Measurements from ENCODE around the gene ARID3C. TPM values are rescaled to one million over a fixed set of nuclear protein-coding genes. Genes with fewer than 3 reads are reported as not detected.
A peak's percentile ranks its signal among the peaks of the same experiment; 100 is the strongest.

The ARID3C gene
- total RNA-seq, 2 experiments from 2014 or later = 0.38 to 1.9 TPM

GRCh38 chr9:34652602-34653000, 23.7 kb upstream of the ARID3C start:
- H3K79me2 ChIP-seq (ENCODE audit: insufficient read depth, low read depth, low read length) = peaks cover 5% of the 10 kb centered on the region; the same call in 1 of the 2 replicates
- H3K4me3 ChIP-seq (ENCODE audit: low read depth, low read length, poor library complexity, severe bottlenecking) = no peak overlapping the region
- peaks cover 10% of the 10 kb centered on the region for H3K4me1 ChIP-seq (ENCODE audit: insufficient read depth, low read length, poor library complexity, severe bottlenecking)
- no peak overlapping the region for H3K4me2 ChIP-seq (ENCODE audit: low read length)
- H2AFZ ChIP-seq (ENCODE audit: low read length) = no peak overlapping the region
- H3K36me3 ChIP-seq (ENCODE audit: insufficient read depth, low read length) = peaks cover 23% of the 10 kb centered on the region
- POLR2A ChIA-PET = no interaction called here
- no peak for TF ChIP-seq CTCF (conservative IDR thresholded peaks at IDR 0.05; ENCODE audit: low read length)
- no peak for TF ChIP-seq EZH2phosphoT487 (IDR thresholded peaks at IDR 0.05; ENCODE audit: borderline replicate concordance, low read depth, low read length)
- no TSS peak for BruUV-seq (replicated peaks)
- no peak overlapping the region for H3K27ac ChIP-seq (ENCODE audit: low read depth, low read length, poor library complexity, severe bottlenecking)
- H3K9me2 ChIP-seq (ENCODE audit: insufficient read depth, low read length) = no peaks in the 10 kb centered on the region
- H3K9me3 ChIP-seq (ENCODE audit: low read length) = no peaks in the 10 kb centered on the region
- intact Hi-C loops (cut with micrococcal nuclease; ENCODE audit: unreplicated experiment) = no loop called here
- H4K20me1 ChIP-seq (ENCODE audit: insufficient read depth, low read length) = no peaks in the 10 kb centered on the region
- CTCF ChIA-PET (ENCODE audit: unreplicated experiment) = no interaction called here
- no peak for DNase-seq (ENCODE audit: low spot score)

- Histone ChIP-seq H2AFZ (ENCODE audit: low read length) (no peak within 1 kb of the TSS), H3K9me3 (ENCODE audit: low read length) (no peaks in the 10 kb centered on the region), H3K36me3 (ENCODE audit: insufficient read depth, low read length) (peaks cover 23% of the 10 kb centered on the region), H3K9me2 (ENCODE audit: insufficient read depth, low read length) (no peaks in the 10 kb centered on the region), H3K4me3 (ENCODE audit: low read depth, low read length, poor library complexity, severe bottlenecking) (no peak within 1 kb of the TSS), H3K27ac (ENCODE audit: low read depth, low read length, poor library complexity, severe bottlenecking) (no peak within 1 kb of the TSS), H4K20me1 (ENCODE audit: insufficient read depth, low read length) (no peaks in the 10 kb centered on the region), H3K4me1 (ENCODE audit: insufficient read depth, low read length, poor library complexity, severe bottlenecking) (peaks cover 14% of the 10 kb centered on the region), H3K4me2 (ENCODE audit: low read length) (peak within 1 kb of the TSS; percentile 35; the same call in 1 of the 2 replicates), H3K79me2 (ENCODE audit: insufficient read depth, low read depth, low read length) (peaks cover 11% of the 10 kb centered on the region; the same call in 1 of the 2 replicates)
- intact Hi-C loops (cut with micrococcal nuclease; ENCODE audit: unreplicated experiment) = no loop called here
- peak; percentile 33 for DNase-seq (ENCODE audit: low spot score)
- ChIA-PET POLR2A (interaction anchor here (1.1 kb wide), 1 partner anchor 15 kb away, joined by 3 read pairs; the partner anchor contains the start of gene SIGMAR1), CTCF (ENCODE audit: unreplicated experiment) (no interaction called here)
- no peak for TF ChIP-seq CTCF (conservative IDR thresholded peaks at IDR 0.05; ENCODE audit: low read length)
- TF ChIP-seq EZH2phosphoT487 (IDR thresholded peaks at IDR 0.05; ENCODE audit: borderline replicate concordance, low read depth, low read length) = no peak
- BruUV-seq (replicated peaks) = no TSS peak
Measured at GRCh38 chr9:34651876-34652601, 23.2 kb upstream of the ARID3C start, which contains the start of gene IL11RA. Gene IL11RA (plus strand): TSS chr9:34652185. CDS start chr9:34655218, 3,033 bp downstream.

- Histone ChIP-seq H3K36me3 (ENCODE audit: insufficient read depth, low read length) (peaks cover 23% of the 10 kb centered on the region), H3K79me2 (ENCODE audit: insufficient read depth, low read depth, low read length) (peaks cover 11% of the 10 kb centered on the region; the same call in 1 of the 2 replicates), H3K9me2 (ENCODE audit: insufficient read depth, low read length) (no peaks in the 10 kb centered on the region), H3K4me2 (ENCODE audit: low read length) (no peak overlapping the region), H3K27ac (ENCODE audit: low read depth, low read length, poor library complexity, severe bottlenecking) (no peak overlapping the region), H4K20me1 (ENCODE audit: insufficient read depth, low read length) (no peaks in the 10 kb centered on the region), H2AFZ (ENCODE audit: low read length) (no peak overlapping the region), H3K9me3 (ENCODE audit: low read length) (no peaks in the 10 kb centered on the region), H3K4me1 (ENCODE audit: insufficient read depth, low read length, poor library complexity, severe bottlenecking) (peaks cover 14% of the 10 kb centered on the region), H3K4me3 (ENCODE audit: low read depth, low read length, poor library complexity, severe bottlenecking) (no peak overlapping the region)
- POLR2A ChIA-PET = interaction anchor here (1.1 kb wide), 1 partner anchor 14 kb away, joined by 3 read pairs; the partner anchor contains the start of gene SIGMAR1
- BruUV-seq (replicated peaks) = no TSS peak
- intact Hi-C loops (cut with micrococcal nuclease; ENCODE audit: unreplicated experiment) = no loop called here
- no peak for TF ChIP-seq EZH2phosphoT487 (IDR thresholded peaks at IDR 0.05; ENCODE audit: borderline replicate concordance, low read depth, low read length)
- TF ChIP-seq CTCF (conservative IDR thresholded peaks at IDR 0.05; ENCODE audit: low read length) = no peak
- no peak for DNase-seq (ENCODE audit: low spot score)
- CTCF ChIA-PET (ENCODE audit: unreplicated experiment) = no interaction called here
Measured at GRCh38 chr9:34651321-34651720, 22.5 kb upstream of the ARID3C start.

All from OCI-LY7 (cell line).